ENCODE results near the gene SDSL. TPM values are rescaled to one million over a fixed set of nuclear protein-coding genes. Genes with fewer than 3 reads are reported as not detected.

Gene SDSL
- total and polyA plus RNA-seq, 2 of the 4 experiments (the other 2 are of a cell fraction): 6.3 to 10.9 TPM

DNA sequence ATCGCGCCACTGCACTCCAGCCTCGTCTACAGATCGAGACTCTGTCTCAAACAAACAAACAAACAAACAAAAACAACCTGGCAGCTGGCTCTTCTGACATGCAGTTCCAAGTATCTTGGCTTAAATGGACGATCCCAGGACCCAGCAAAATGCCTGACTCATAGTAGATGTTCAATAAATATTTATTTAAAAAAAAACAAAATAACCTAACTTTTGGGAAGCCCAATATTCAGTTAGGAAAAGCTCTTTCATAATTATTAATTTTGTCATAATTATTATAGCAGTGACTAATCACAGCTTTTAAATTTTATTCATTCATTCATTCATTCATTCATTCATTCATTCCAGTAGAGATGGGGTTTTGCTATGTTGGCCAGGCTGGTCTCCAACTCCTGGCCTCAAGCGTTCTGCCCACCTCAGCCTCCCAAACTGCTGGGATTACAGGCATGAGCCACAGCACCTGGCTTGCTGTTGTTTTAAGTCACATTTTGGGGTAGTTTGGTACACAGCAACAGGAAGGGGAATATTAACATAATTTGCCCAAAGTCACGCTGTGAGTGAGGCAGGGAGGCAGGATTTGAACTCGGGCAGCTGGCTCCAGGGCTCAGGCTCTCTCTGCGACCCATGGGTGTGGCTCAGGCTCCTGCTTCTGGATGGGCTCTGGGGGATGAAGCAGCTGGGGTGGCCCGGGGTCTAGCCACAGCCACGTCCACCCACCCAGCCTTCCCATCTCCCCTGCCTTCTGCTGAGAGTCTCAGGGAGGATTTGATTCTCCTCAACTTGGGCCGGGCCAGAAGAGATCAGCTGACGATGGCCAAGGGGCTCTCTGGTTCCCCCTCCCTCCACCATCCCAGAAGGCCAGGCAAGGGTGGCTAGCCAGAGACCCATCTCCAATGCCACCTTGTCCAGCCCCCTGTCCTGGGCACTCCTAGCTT is 20.8 kb upstream of the SDSL start:
- peaks cover 6% of the 10 kb centered on the region; the same call in 1 of the 2 replicates for H3K27me3 ChIP-seq (ENCODE audit: control insufficient read depth, insufficient read depth, low read length)
- H3K4me2 ChIP-seq (ENCODE audit: low read depth, low read length): no peak overlapping the region
- dilution Hi-C loops (cut with HindIII; ENCODE audit: low sequenced_read_pairs, unreplicated experiment) (no loop called here), intact Hi-C loops (cut with micrococcal nuclease) (no loop called here), in situ Hi-C loops (cut with MboI; ENCODE audit: low sequenced_read_pairs) (no loop called here)
- ChIA-PET POLR2A (ENCODE audit: unreplicated experiment) (no interaction called here), CTCF (interaction anchor here (0.6 to 1.7 kb wide), 4 partner anchors 19 to 829 kb away, joined by 3 to 5 read pairs (median 4); no protein-coding TSS in a partner anchor)
- H2AK5ac ChIP-seq (ENCODE audit: low read depth, low read length): no peak overlapping the region
- H2BK15ac ChIP-seq (ENCODE audit: low read depth, low read length): no peak overlapping the region
- peak overlapping the region; percentile 3 for H2AFZ ChIP-seq (replicated peaks; ENCODE audit: low read length, poor library complexity)
- no peaks in the 10 kb centered on the region for H3K36me3 ChIP-seq (ENCODE audit: control insufficient read depth, insufficient read depth, low read length)
- H3K23ac ChIP-seq (ENCODE audit: low read depth, low read length): no peak overlapping the region
- DNase-seq: no peak
- no peak overlapping the region for H3K27ac ChIP-seq (ENCODE audit: insufficient read depth, low read length)
- H2AK9ac ChIP-seq (replicated peaks; ENCODE audit: low read depth, low read length, poor library complexity): peak overlapping the region; percentile 28
- no peak overlapping the region for H4K8ac ChIP-seq (ENCODE audit: low read depth in 2 of 2, low read length in 2 of 2)
- no peaks in the 10 kb centered on the region for H3K9me3 ChIP-seq (ENCODE audit: control insufficient read depth, insufficient read depth, low read length)
- no peak overlapping the region for H3K4ac ChIP-seq (ENCODE audit: low read depth, low read length)
- no peaks in the 10 kb centered on the region for H3K4me1 ChIP-seq (ENCODE audit: control insufficient read depth, insufficient read depth, low read length)
- H3K56ac ChIP-seq (ENCODE audit: extremely low read depth, insufficient read depth, low read length): no peak overlapping the region
- no TSS peak for BruUV-seq (replicated peaks)
- H2BK5ac ChIP-seq (ENCODE audit: low read depth, low read length, poor library complexity, severe bottlenecking): no peak overlapping the region
- no peak for TF ChIP-seq RFX5 (IDR thresholded peaks at IDR 0.05; ENCODE audit: low read depth, low read length)
- no peak for TF ChIP-seq FOS (IDR thresholded peaks at IDR 0.05; ENCODE audit: low read depth, low read length)
- no peak for TF ChIP-seq CEBPB (IDR thresholded peaks at IDR 0.05; ENCODE audit: low read depth, low read length)
- no peak for TF ChIP-seq MXI1 (IDR thresholded peaks at IDR 0.05; ENCODE audit: borderline replicate concordance, low read depth, low read length)
- no peak for TF ChIP-seq RAD21 (IDR thresholded peaks at IDR 0.05; ENCODE audit: low read length)
- no peak for TF ChIP-seq NFE2L2 (IDR thresholded peaks at IDR 0.05; ENCODE audit: low read depth, low read length)
- no peak for TF ChIP-seq MAFK (IDR thresholded peaks at IDR 0.05; ENCODE audit: low read depth, low read length)
- no peak for TF ChIP-seq RCOR1 (IDR thresholded peaks at IDR 0.05; ENCODE audit: insufficient replicate concordance, low read length)
- no peak for TF ChIP-seq CHD1 (IDR thresholded peaks at IDR 0.05; ENCODE audit: low read depth, low read length)
- TF ChIP-seq, protein P1, sequence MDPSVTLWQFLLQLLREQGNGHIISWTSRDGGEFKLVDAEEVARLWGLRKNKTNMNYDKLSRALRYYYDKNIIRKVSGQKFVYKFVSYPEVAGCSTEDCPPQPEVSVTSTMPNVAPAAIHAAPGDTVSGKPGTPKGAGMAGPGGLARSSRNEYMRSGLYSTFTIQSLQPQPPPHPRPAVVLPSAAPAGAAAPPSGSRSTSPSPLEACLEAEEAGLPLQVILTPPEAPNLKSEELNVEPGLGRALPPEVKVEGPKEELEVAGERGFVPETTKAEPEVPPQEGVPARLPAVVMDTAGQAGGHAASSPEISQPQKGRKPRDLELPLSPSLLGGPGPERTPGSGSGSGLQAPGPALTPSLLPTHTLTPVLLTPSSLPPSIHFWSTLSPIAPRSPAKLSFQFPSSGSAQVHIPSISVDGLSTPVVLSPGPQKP (IDR thresholded peaks at IDR 0.05; ENCODE audit: borderline replicate concordance, low read depth, low read length): no peak
- TF ChIP-seq SMC3 (IDR thresholded peaks at IDR 0.05; ENCODE audit: low read depth, low read length): no peak
- TF ChIP-seq POLR2A (IDR thresholded peaks at IDR 0.05; ENCODE audit: low read depth, low read length): no peak
- no peak overlapping the region for H4K5ac ChIP-seq (ENCODE audit: low read depth, low read length)
- H2BK20ac ChIP-seq (ENCODE audit: low read depth, low read length): no peak overlapping the region
- no peaks in the 10 kb centered on the region for H4K20me1 ChIP-seq (ENCODE audit: insufficient read depth, low read length)
- peak; percentile 31 for ATAC-seq (ENCODE audit: low read depth)
- H4K91ac ChIP-seq (ENCODE audit: insufficient read depth, low read depth, low read length): no peak overlapping the region
- H3K9me1 ChIP-seq (ENCODE audit: insufficient read depth, low read length): no peaks in the 10 kb centered on the region
- no peak overlapping the region for H2BK120ac ChIP-seq (ENCODE audit: low read depth, low read length)
- H3K79me1 ChIP-seq (ENCODE audit: low read depth in 1 of 2, low read length in 2 of 2): no peaks in the 10 kb centered on the region
- no peak overlapping the region for H3K18ac ChIP-seq (ENCODE audit: low read depth, low read length)
- H3K14ac ChIP-seq (replicated peaks; ENCODE audit: low read depth, low read length): no peak overlapping the region
- H3K9ac ChIP-seq (ENCODE audit: low read depth, low read length): no peak overlapping the region
- H3K4me3 ChIP-seq (ENCODE audit: insufficient read depth, low read depth, low read length): no peak overlapping the region
- WGBS, 2 experiments (ENCODE audit: extremely low coverage in 2 of 2, insufficient read length in 1 of 2): no CpG with 5 or more reads among the region's 13 CpGs
